Duodenal mucosa (tissue), 2 donors: Measurements from ENCODE around the gene TNS3.

Source experiments
- H3K27ac ChIP-seq: one replicate; pipeline ENCODE4 v1.7.0; 2013; ENCODE audit warnings: low read depth, low read length
- H3K27me3 ChIP-seq, 2 donors: one replicate each; pipeline ENCODE4 v1.7.0; 2013; ENCODE audit warnings: low read length in 2 of 2, control low read depth in 1 of 2; ENCODE audit not compliant: insufficient read depth in 2 of 2, control insufficient read depth in 1 of 2
- H3K36me3 ChIP-seq, 2 donors: one replicate each; pipeline ENCODE4 v1.7.0; 2013; ENCODE audit warnings: low read length in 2 of 2, control low read depth in 1 of 2; ENCODE audit not compliant: insufficient read depth in 2 of 2, control insufficient read depth in 1 of 2
- H3K4me1 ChIP-seq, 2 donors: one replicate each; pipeline ENCODE4 v1.7.0; 2013; ENCODE audit warnings: low read length in 2 of 2, control low read depth in 1 of 2; ENCODE audit not compliant: insufficient read depth in 2 of 2, control insufficient read depth in 1 of 2
- H3K4me3 ChIP-seq, 2 donors: one replicate each; pipeline ENCODE4 v1.7.0; 2013; ENCODE audit warnings: low read length in 2 of 2, low read depth in 1 of 2
- H3K9ac ChIP-seq, 2 donors: one replicate each; pipeline ENCODE4 v1.7.0; 2013; ENCODE audit warnings: low read length in 2 of 2, low read depth in 1 of 2
- H3K9me3 ChIP-seq, 2 donors: one replicate each; pipeline ENCODE4 v1.7.0; 2013; ENCODE audit warnings: low read length in 2 of 2, control low read depth in 1 of 2; ENCODE audit not compliant: control insufficient read depth in 1 of 2

Gene TNS3

GRCh38 chr7:47394751-47395252 is 187.1 kb downstream of the TNS3 start:
- H3K4me1 ChIP-seq, result no peaks in the 10 kb centered on the region
- no peaks in the 10 kb centered on the region for H3K9me3 ChIP-seq
- H3K27me3 ChIP-seq, result no peaks in the 10 kb centered on the region
- H3K36me3 ChIP-seq, result peaks cover 48 to 72% of the 10 kb centered on the region in 2 donors
- no peak overlapping the region for H3K9ac ChIP-seq
- no peak overlapping the region for H3K27ac ChIP-seq
- H3K4me3 ChIP-seq, result no peak overlapping the region

GRCh38 chr7:47394216-47394615 is 187.7 kb downstream of the TNS3 start:
- no peaks in the 10 kb centered on the region for H3K27me3 ChIP-seq
- peaks cover 50 to 72% of the 10 kb centered on the region in 2 donors for H3K36me3 ChIP-seq
- no peak overlapping the region for H3K27ac ChIP-seq
- no peaks in the 10 kb centered on the region for H3K9me3 ChIP-seq
- H3K9ac ChIP-seq, result no peak overlapping the region
- no peak overlapping the region for H3K4me3 ChIP-seq
- no peaks in the 10 kb centered on the region for H3K4me1 ChIP-seq

- no peaks in the 10 kb centered on the region for H3K9me3 ChIP-seq
- H3K4me1 ChIP-seq, result no peaks in the 10 kb centered on the region
- H3K9ac ChIP-seq, result no peak overlapping the region
- peaks cover 50 to 72% of the 10 kb centered on the region in 2 donors for H3K36me3 ChIP-seq
- H3K27me3 ChIP-seq, result no peaks in the 10 kb centered on the region
- H3K27ac ChIP-seq, result no peak overlapping the region
- H3K4me3 ChIP-seq, result no peak overlapping the region
Measured at GRCh38 chr7:47393406-47393805, 188.5 kb downstream of the TNS3 start.

- no peak overlapping the region for H3K27ac ChIP-seq
- H3K36me3 ChIP-seq, result peaks cover 54 to 77% of the 10 kb centered on the region in 2 donors
- H3K9ac ChIP-seq, result no peak overlapping the region
- no peaks in the 10 kb centered on the region for H3K9me3 ChIP-seq
- H3K27me3 ChIP-seq, result no peaks in the 10 kb centered on the region
- H3K4me3 ChIP-seq, result no peak overlapping the region
- H3K4me1 ChIP-seq, result peaks cover 0 to under 1% of the 10 kb centered on the region in 2 donors
Measured at GRCh38 chr7:47392241-47392759, 189.6 kb downstream of the TNS3 start.

- H3K27ac ChIP-seq, result no peak overlapping the region
- no peak overlapping the region for H3K4me3 ChIP-seq
- no peaks in the 10 kb centered on the region for H3K9me3 ChIP-seq
- peaks cover 1 to 6% of the 10 kb centered on the region in 2 donors for H3K4me1 ChIP-seq
- H3K36me3 ChIP-seq, result peaks cover 49 to 74% of the 10 kb centered on the region in 2 donors
- no peak overlapping the region for H3K9ac ChIP-seq
- no peaks in the 10 kb centered on the region for H3K27me3 ChIP-seq
Measured at GRCh38 chr7:47391726-47392125, 190.2 kb downstream of the TNS3 start.

- no peak overlapping the region for H3K4me3 ChIP-seq
- no peaks in the 10 kb centered on the region for H3K9me3 ChIP-seq
- H3K36me3 ChIP-seq, result peaks cover 41 to 66% of the 10 kb centered on the region in 2 donors
- peaks cover 9 to 14% of the 10 kb centered on the region in 2 donors for H3K4me1 ChIP-seq
- H3K9ac ChIP-seq, result no peak overlapping the region
- no peaks in the 10 kb centered on the region for H3K27me3 ChIP-seq
- H3K27ac ChIP-seq, result no peak overlapping the region
Measured at GRCh38 chr7:47390914-47391313, 191.0 kb downstream of the TNS3 start.

GRCh38 chr7:47389923-47390630 is 191.8 kb downstream of the TNS3 start:
- Histone ChIP-seq H3K9ac (no peak overlapping the region), H3K4me1 (peaks cover 17 to 22% of the 10 kb centered on the region in 2 donors), H3K27me3 (no peaks in the 10 kb centered on the region), H3K27ac (no peak overlapping the region), H3K36me3 (peaks cover 32 to 61% of the 10 kb centered on the region in 2 donors), H3K4me3 (no peak overlapping the region), H3K9me3 (no peaks in the 10 kb centered on the region)

- no peaks in the 10 kb centered on the region for H3K9me3 ChIP-seq
- no peaks in the 10 kb centered on the region for H3K27me3 ChIP-seq
- H3K4me3 ChIP-seq, result no peak overlapping the region
- peaks cover 24 to 29% of the 10 kb centered on the region in 2 donors for H3K4me1 ChIP-seq
- H3K36me3 ChIP-seq, result peaks cover 25 to 60% of the 10 kb centered on the region in 2 donors
- H3K27ac ChIP-seq, result no peak overlapping the region
- no peak overlapping the region for H3K9ac ChIP-seq
Measured at GRCh38 chr7:47389171-47389922, 192.6 kb downstream of the TNS3 start.

GRCh38 chr7:47387506-47387905 is 194.4 kb downstream of the TNS3 start:
- peaks cover 37 to 40% of the 10 kb centered on the region in 2 donors for H3K4me1 ChIP-seq
- no peak overlapping the region for H3K4me3 ChIP-seq
- H3K9ac ChIP-seq, result no peak overlapping the region
- H3K9me3 ChIP-seq, result no peaks in the 10 kb centered on the region
- H3K27ac ChIP-seq, result no peak overlapping the region
- H3K36me3 ChIP-seq, result peaks cover 19 to 49% of the 10 kb centered on the region in 2 donors
- no peaks in the 10 kb centered on the region for H3K27me3 ChIP-seq

- Histone ChIP-seq H3K27me3 (no peaks in the 10 kb centered on the region), H3K4me1 (peaks cover 44 to 45% of the 10 kb centered on the region in 2 donors), H3K36me3 (peaks cover 19 to 38% of the 10 kb centered on the region in 2 donors), H3K4me3 (no peak overlapping the region), H3K9ac (no peak overlapping the region), H3K27ac (no peak overlapping the region), H3K9me3 (no peaks in the 10 kb centered on the region)
Measured at GRCh38 chr7:47386273-47386835, 195.6 kb downstream of the TNS3 start.
